Activated B cell treated with CpG ODN at 0.5 μM for 24 hours (primary cell): ENCODE data around the gene HNRNPA1L2. TPM values are rescaled to one million over a fixed set of nuclear protein-coding genes. Genes with fewer than 3 reads are reported as not detected.
"Not testable (repeated sequence)": the region's sequence is repeated elsewhere in the genome, so short reads cannot be mapped to it uniquely, and the experiment has no call there.

Experiments used
- ATAC-seq: fragments of 200-7000 bp; cut with Tn5 transposase; one replicate; pipeline ENCODE4 v1.10.0; 2021; ENCODE audit warnings: low read depth, mild to moderate bottlenecking, moderate library complexity
- CTCF ChIA-PET: fragments of 350-600 bp; sonication (Branson Sonifier 250); formaldehyde crosslinking; loops from one replicate; lab custom pipeline; 2021; ENCODE audit warnings: antibody characterized with exemption; lab: Charles Lee
- POLR2A ChIA-PET: fragments of 350-600 bp; sonication (Branson Sonifier 250); formaldehyde crosslinking; loops from one replicate; lab custom pipeline; 2021; ENCODE audit warnings: antibody characterized with exemption; lab: Charles Lee
- DNase-seq: peaks from one replicate; pipeline ENCODE4 v3.0.0; 2022
- H3K27ac Mint-ChIP-seq: one replicate; pipeline ENCODE4 v1.8.0; 2020; ENCODE audit warnings: mixed read lengths
- H3K27me3 Mint-ChIP-seq: one replicate; pipeline ENCODE4 v1.8.0; 2021; ENCODE audit warnings: mixed read lengths
- H3K36me3 Mint-ChIP-seq: one replicate; pipeline ENCODE4 v1.8.0; 2021; ENCODE audit warnings: low read depth, mixed read lengths
- H3K4me1 Mint-ChIP-seq: one replicate; pipeline ENCODE4 v1.8.0; 2021; ENCODE audit warnings: mixed read lengths
- H3K4me3 Mint-ChIP-seq: one replicate; pipeline ENCODE4 v1.8.0; 2020; ENCODE audit warnings: mild to moderate bottlenecking, mixed read lengths
- H3K9me3 Mint-ChIP-seq: one replicate; pipeline ENCODE4 v1.8.0; 2020; ENCODE audit warnings: mixed read lengths
- intact Hi-C: fragments of 100-400 bp; cut with micrococcal nuclease; formaldehyde crosslinking; loops from one replicate; pipeline ENCODE4 v1.15.1; 2024
- total RNA-seq: library from RNA; stranded (reverse); gene quantifications from 2 replicates; pipeline ENCODE4 v1.2.3, GENCODE V29; 2022
- TF ChIP-seq, protein P1 (sequence below): fragments of 200-600 bp; IDR thresholded peaks from one replicate; pipeline ENCODE4 v1.8.0; 2022; ENCODE audit warnings: antibody characterized with exemption, mild to moderate bottlenecking

The HNRNPA1L2 gene
- total RNA-seq, 1 donor from 2014 or later: 16.2 TPM

DNA sequence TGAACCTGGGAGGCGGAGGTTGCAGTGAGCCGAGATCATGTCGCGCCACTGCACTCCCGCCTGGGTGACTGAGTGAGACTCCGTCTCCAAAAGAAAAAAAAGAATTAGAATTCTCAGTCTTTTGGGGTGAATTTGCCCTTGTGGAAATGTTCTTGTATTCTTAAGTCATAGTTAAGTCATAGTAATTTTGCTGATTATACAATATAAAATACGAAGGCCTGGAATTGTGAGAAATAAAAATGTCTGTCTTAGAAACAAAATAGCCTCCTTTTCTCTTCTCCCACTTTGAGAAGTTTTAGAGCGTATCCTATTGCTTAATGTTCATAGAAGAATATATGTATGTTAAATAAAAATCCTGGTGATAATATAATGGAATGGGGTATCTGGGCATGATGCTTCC is 28.5 kb downstream of the HNRNPA1L2 start:
- intact Hi-C loops: no loop called here
- POLR2A ChIA-PET: interaction anchor here (0.6 kb wide), 1 partner anchor 55 kb away, joined by 3 read pairs; no protein-coding TSS in a partner anchor
- CTCF ChIA-PET: no interaction called here
- DNase-seq (no peak), ATAC-seq (no peak)
- no peaks in the 10 kb centered on the region for H3K9me3 Mint-ChIP-seq
- TF ChIP-seq, protein P1, sequence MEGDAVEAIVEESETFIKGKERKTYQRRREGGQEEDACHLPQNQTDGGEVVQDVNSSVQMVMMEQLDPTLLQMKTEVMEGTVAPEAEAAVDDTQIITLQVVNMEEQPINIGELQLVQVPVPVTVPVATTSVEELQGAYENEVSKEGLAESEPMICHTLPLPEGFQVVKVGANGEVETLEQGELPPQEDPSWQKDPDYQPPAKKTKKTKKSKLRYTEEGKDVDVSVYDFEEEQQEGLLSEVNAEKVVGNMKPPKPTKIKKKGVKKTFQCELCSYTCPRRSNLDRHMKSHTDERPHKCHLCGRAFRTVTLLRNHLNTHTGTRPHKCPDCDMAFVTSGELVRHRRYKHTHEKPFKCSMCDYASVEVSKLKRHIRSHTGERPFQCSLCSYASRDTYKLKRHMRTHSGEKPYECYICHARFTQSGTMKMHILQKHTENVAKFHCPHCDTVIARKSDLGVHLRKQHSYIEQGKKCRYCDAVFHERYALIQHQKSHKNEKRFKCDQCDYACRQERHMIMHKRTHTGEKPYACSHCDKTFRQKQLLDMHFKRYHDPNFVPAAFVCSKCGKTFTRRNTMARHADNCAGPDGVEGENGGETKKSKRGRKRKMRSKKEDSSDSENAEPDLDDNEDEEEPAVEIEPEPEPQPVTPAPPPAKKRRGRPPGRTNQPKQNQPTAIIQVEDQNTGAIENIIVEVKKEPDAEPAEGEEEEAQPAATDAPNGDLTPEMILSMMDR: no peak
- no peaks in the 10 kb centered on the region for H3K27me3 Mint-ChIP-seq
- H3K27ac Mint-ChIP-seq: no peak overlapping the region
- H3K4me3 Mint-ChIP-seq: no peak overlapping the region
- H3K4me1 Mint-ChIP-seq: no peaks in the 10 kb centered on the region
- peaks cover 69% of the 10 kb centered on the region for H3K36me3 Mint-ChIP-seq

DNA sequence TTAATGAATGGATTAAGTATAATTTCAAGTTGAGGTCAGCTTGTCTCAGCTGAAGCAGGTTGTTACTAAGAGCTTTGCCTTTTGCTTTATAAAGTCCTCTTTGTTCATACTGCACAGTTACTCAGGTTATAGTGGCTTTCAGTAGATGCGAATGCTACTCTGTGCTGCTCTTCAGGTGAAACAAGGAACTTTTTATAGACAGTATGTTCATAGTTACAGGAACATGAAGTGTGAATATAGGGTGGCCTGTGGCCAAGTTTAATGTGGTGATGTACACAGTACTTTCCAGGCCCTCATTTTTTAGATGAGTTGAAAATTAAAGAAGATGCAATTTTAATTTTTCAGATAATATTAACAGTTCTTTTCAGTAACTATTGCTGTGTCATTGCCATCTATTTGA is 31.2 kb downstream of the HNRNPA1L2 start:
- ATAC-seq: no peak
- TF ChIP-seq, protein P1: no peak
- H3K4me3 Mint-ChIP-seq: no peak overlapping the region
- H3K27me3 Mint-ChIP-seq: no peaks in the 10 kb centered on the region
- DNase-seq: no peak
- no peak overlapping the region for H3K27ac Mint-ChIP-seq
- no peaks in the 10 kb centered on the region for H3K4me1 Mint-ChIP-seq
- H3K9me3 Mint-ChIP-seq: no peaks in the 10 kb centered on the region
- H3K36me3 Mint-ChIP-seq: peaks cover 68% of the 10 kb centered on the region
- CTCF ChIA-PET: no interaction called here
- POLR2A ChIA-PET: no interaction called here
- intact Hi-C loops: no loop called here

DNA sequence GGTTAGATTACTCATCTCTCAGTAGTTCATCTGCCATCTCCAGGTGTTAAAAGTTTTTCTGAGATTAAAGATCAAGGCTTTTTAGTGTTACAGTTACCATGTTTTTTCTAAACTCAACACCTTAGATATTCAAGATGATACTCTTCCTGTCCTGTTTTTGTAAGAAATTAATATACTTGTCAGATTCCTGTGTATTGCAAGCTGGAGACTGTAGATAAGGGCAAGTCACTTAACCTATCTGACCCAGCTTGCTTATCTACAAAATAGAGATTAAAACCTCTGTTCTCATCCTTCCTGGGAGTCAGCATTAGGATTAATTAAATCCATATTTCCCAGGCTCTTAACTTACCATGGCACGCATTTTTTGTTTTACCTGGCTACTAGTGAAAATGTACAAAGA is 35.6 kb downstream of the HNRNPA1L2 start:
- Mint-ChIP-seq H3K9me3 (no peaks in the 10 kb centered on the region), H3K4me1 (no peaks in the 10 kb centered on the region), H3K27me3 (no peaks in the 10 kb centered on the region), H3K4me3 (no peak overlapping the region), H3K27ac (no peak overlapping the region), H3K36me3 (peaks cover 60% of the 10 kb centered on the region)
- ATAC-seq (no peak), DNase-seq (no peak)
- CTCF ChIA-PET: no interaction called here
- intact Hi-C loops: no loop called here
- POLR2A ChIA-PET: interaction anchor here (1.5 kb wide), 1 partner anchor 25 kb away, joined by 3 read pairs; the partner anchor contains the start of gene SUGT1
- TF ChIP-seq, protein P1: no peak

DNA sequence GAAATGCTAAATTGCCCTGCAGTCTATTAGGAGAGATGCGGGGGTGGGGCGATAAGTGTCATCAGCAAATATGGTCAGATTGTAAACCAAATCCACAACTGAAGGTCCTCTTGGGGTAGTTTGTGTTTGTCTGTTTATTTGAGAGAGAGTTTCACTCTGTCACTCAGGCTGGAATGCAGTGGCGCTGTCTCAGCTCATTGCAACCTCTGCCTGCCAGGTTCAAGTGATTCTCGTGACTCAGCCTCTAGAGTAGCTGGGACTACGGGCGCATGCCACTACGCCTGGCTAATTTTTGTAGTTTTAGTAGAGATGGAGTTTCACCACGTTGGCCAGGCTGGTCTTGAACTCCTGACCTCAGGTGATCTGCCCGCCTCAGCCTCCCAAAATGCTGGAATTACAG is 43.6 kb downstream of the HNRNPA1L2 start:
- H3K27me3 Mint-ChIP-seq, H3K4me3 Mint-ChIP-seq, H3K27ac Mint-ChIP-seq, DNase-seq, CTCF ChIA-PET, intact Hi-C loops, ATAC-seq, POLR2A ChIA-PET, H3K4me1 Mint-ChIP-seq, H3K9me3 Mint-ChIP-seq: not testable (repeated sequence)
- H3K36me3 Mint-ChIP-seq: peaks cover 77% of the 10 kb centered on the region

DNA sequence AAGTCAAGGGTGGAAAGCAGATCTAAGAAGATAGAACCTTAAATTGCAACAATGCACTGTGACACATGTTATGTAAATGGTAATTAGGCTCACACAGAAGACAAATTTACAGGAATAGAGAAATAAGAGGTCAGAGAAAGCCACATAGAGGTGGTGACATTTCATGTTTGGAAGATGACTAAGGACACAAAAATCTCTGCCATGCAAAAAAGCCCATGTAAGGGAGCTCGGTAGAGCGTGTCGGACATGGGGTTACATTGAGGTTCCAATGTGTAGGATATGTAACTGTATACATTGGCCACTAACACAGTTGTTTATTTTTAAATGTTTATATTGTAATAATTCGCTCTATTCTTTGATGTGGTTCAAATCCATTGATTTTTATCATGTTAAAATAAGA is 44.1 kb downstream of the HNRNPA1L2 start:
- Mint-ChIP-seq H3K4me3 (no peak overlapping the region), H3K36me3 (peaks cover 76% of the 10 kb centered on the region), H3K27me3 (no peaks in the 10 kb centered on the region), H3K27ac (no peak overlapping the region), H3K9me3 (no peaks in the 10 kb centered on the region), H3K4me1 (no peaks in the 10 kb centered on the region)
- intact Hi-C loops: no loop called here
- ATAC-seq (no peak), DNase-seq (no peak)
- TF ChIP-seq, protein P1: no peak
- ChIA-PET CTCF (no interaction called here), POLR2A (no interaction called here)

Other genes starting within 250 kb of the HNRNPA1L2 start
- gene THSD1, start 236.3 kb upstream of the HNRNPA1L2 start, total RNA-seq: 0.31 and 0.46 TPM in 2 replicates
- 51.8 and 60.6 TPM in 2 replicates for gene VPS36, start 191.8 kb upstream of the HNRNPA1L2 start, total RNA-seq
- 11.8 and 13.8 TPM in 2 replicates for gene CKAP2, start 187.0 kb upstream of the HNRNPA1L2 start, total RNA-seq
- 38.6 and 38.7 TPM in 2 replicates for gene SUGT1, start 10.4 kb downstream of the HNRNPA1L2 start, total RNA-seq
- gene CNMD, start 97.4 kb downstream of the HNRNPA1L2 start, total RNA-seq: not detected in 2 replicates
- gene PCDH8, start 206.2 kb downstream of the HNRNPA1L2 start, total RNA-seq: not detected in 2 replicates